Sigmoid colon (tissue), 7 donors: Measurements from ENCODE around the gene GORASP2. TPM values are rescaled to one million over a fixed set of nuclear protein-coding genes. Genes with fewer than 3 reads are reported as not detected.

Experiments used
- DNase-seq: peaks from one replicate; pipeline ENCODE4 v3.0.0-alpha.2; 2019
- H3K27ac ChIP-seq, 4 donors: fragments of 200-600 bp; sonication (generic); one replicate each; pipeline ENCODE4 v1.5.1; 2016 to 2019; ENCODE audit warnings: mild to moderate bottlenecking in 1 of 4
- H3K27me3 ChIP-seq, 3 donors: fragments of 200-600 bp; sonication (generic); one replicate each; pipeline ENCODE4 v1.5.1; 2019; ENCODE audit warnings: mild to moderate bottlenecking in 1 of 3
- H3K36me3 ChIP-seq, 4 donors: fragments of 200-600 bp; sonication (generic); one replicate each; pipeline ENCODE4 v1.5.1; 2016 to 2019
- H3K4me1 ChIP-seq, 4 donors: fragments of 200-600 bp; sonication (generic); one replicate each; pipeline ENCODE4 v1.5.1; 2017 to 2019
- H3K4me3 ChIP-seq, 4 donors: fragments of 200-600 bp; sonication (generic); one replicate each; pipeline ENCODE4 v1.5.1; 2017 to 2019; ENCODE audit warnings: mild to moderate bottlenecking in 2 of 4, moderate library complexity in 1 of 4
- H3K9me3 ChIP-seq, 4 donors: fragments of 200-600 bp in 3 of 4; sonication (generic) in 3 of 4; one replicate each; pipeline versions ENCODE4 v1.5.1 to v1.6.1; 2013 to 2019
- EP300 ChIP-seq, 4 donors: sonication (generic); formaldehyde crosslinking; IDR thresholded peaks; one replicate each; pipeline ENCODE4 v1.6.1; 2017; ENCODE audit warnings: antibody characterized with exemption in 4 of 4
- POLR2A ChIP-seq, 2 donors: fragments of 450-650 bp; IDR thresholded peaks; one replicate each; pipeline ENCODE4 v1.6.1; 2016; ENCODE audit warnings: antibody characterized with exemption in 2 of 2, mild to moderate bottlenecking in 2 of 2, moderate library complexity in 2 of 2
- POLR2AphosphoS5 ChIP-seq, 4 donors: sonication (generic); formaldehyde crosslinking; IDR thresholded peaks; one replicate each; pipeline ENCODE4 v1.6.1; 2017; ENCODE audit warnings: antibody characterized with exemption in 4 of 4
- WGBS, 2 donors: extraction: QIAGEN DNeasy Blood & Tissue Kit; methylation state at CpG; one replicate each; pipeline ENCODE4 v1.1.7; 2013; 5-methylcytosine and 5-hydroxymethylcytosine counted together
- intact Hi-C: fragments of 100-400 bp; cut with DNase I; formaldehyde crosslinking; loops from one replicate; pipeline ENCODE4 v1.15.1; 2023
- polyA plus RNA-seq, 3 donors: library from polyadenylated mRNA; stranded (reverse); fragments of 200-250 nt; gene quantifications; one replicate each; pipeline ENCODE4 v1.2.3, GENCODE V29; 2013
- total RNA-seq, 4 donors: library from RNA; depleted of rRNA; stranded (reverse); fragments of >200 nt; gene quantifications; one replicate each; pipeline ENCODE4 v1.1.0, GENCODE V29; 2016
- TF ChIP-seq, protein P1 (sequence below), 4 experiments: fragments of 450-650 bp in 3 of 4; fragments of 200-600 bp in 1 of 4; IDR thresholded peaks; one replicate each; pipeline ENCODE4 v1.5.1; 2016 to 2019; ENCODE audit warnings: antibody characterized with exemption in 4 of 4, mild to moderate bottlenecking in 3 of 4, moderate library complexity in 2 of 4
- donor health status: healthy with polysubstance abuse.
- donor health status: Bipolar disorder and iron deficiency.
- donor health status: healthy.

Gene GORASP2
- total RNA-seq (10 to 100 TPM; 32.4 to 51.4 (median 41.8) TPM), polyA plus RNA-seq (10 to 100 TPM; 41.4 to 53.8 (median 52.0) TPM)

DNA sequence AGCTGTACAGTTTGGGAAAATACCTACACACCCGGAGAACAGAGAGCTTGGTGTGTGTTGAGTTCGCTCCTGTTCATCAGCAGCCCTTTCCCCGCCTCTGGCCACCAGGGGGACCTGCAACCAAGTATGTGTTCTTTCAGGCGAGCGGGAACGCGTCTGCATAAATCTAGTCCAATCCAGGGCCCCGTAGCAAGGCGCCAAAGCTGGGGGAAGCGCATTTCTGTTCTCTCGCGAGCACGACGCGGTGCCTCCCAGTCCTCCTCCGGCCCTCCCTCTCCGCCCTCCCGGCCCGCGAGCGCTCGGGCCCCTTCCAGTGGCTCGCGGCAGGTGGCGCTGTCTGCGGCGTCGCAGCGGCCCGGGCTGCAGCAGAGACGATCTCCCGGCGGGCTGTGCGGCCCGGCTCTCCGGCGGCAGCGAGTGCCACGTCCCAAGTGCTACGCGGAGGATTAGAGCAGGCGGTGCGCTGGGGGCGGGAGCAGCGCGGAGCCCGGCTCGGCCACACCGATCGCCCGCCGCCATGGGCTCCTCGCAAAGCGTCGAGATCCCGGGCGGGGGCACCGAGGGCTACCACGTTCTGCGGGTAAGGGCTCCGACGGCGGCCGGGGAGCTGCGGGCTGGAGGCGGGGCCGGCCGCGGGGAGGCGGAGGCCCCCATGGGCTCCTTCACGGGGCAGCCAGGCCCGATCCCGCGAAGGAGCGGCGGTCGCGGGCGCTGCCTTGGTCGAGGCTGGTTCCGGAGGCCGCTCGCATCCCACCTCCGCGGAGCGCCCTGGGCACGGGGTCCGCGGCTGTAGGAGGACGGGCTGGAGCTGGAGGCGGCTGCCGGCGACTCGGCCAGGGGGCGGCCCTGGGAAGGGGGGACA lies at the start of gene GORASP2:
TSS of gene GORASP2 (plus strand) at position 430 of the 862 bp plus-strand sequence. CDS start at position 518, 88 bp downstream.
- Histone ChIP-seq H3K27me3 (no peaks in the 10 kb centered on the region), H3K9me3 (no peaks in the 10 kb centered on the region), H3K36me3 (no peaks in the 10 kb centered on the region), H3K4me1 (peaks cover 0 to 45% (median 32%) of the 10 kb centered on the region in 4 donors), H3K27ac (peak within 1 kb of the TSS; percentile 93 to 97 (median 96)), H3K4me3 (peak within 1 kb of the TSS; percentile 77 to 94 (median 84))
- intact Hi-C loops = loop anchor here (1.0 to 10.0 kb wide), 6 partner anchors 43 to 756 kb away; partner anchors contain the start of genes CYBRD1, DCAF17, DYNC1I2 and ERICH2
- 0 to 1% methylated on average over 95 of the region's 95 CpGs for WGBS, 2 donors
- peak; percentile 99 for DNase-seq
- peak; percentile 46 to 51 for TF ChIP-seq POLR2A (IDR thresholded peaks at IDR 0.05)
- TF ChIP-seq, protein P1, sequence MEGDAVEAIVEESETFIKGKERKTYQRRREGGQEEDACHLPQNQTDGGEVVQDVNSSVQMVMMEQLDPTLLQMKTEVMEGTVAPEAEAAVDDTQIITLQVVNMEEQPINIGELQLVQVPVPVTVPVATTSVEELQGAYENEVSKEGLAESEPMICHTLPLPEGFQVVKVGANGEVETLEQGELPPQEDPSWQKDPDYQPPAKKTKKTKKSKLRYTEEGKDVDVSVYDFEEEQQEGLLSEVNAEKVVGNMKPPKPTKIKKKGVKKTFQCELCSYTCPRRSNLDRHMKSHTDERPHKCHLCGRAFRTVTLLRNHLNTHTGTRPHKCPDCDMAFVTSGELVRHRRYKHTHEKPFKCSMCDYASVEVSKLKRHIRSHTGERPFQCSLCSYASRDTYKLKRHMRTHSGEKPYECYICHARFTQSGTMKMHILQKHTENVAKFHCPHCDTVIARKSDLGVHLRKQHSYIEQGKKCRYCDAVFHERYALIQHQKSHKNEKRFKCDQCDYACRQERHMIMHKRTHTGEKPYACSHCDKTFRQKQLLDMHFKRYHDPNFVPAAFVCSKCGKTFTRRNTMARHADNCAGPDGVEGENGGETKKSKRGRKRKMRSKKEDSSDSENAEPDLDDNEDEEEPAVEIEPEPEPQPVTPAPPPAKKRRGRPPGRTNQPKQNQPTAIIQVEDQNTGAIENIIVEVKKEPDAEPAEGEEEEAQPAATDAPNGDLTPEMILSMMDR (IDR thresholded peaks at IDR 0.05) = peak; percentile 89 to 94 (median 92)
- peak; percentile 66 to 92 (median 86) for TF ChIP-seq POLR2AphosphoS5 (IDR thresholded peaks at IDR 0.05)
- TF ChIP-seq EP300 (IDR thresholded peaks at IDR 0.05) = peak in 1 of 4 donors; percentile 66

DNA sequence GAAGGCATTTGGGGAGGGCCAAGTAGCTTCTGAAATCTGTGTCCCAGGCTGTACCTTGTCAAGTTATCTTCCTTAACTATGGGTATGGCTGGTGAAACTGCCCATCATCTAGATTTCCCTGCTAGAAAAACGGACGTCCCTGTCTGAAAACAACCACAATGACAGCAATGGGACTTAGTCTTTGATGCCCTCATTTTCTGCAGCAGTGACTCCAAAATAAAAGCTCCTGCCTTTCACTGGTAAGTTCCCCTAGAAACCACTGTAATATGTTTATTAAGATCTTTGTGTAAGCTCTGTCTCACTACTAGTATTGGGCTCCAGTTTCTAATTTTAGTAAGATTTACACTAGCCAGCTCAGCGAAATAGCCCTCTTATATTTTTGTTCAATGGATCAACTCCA lies 47.2 kb upstream of the GORASP2 start:
- Histone ChIP-seq H3K4me3 (no peak overlapping the region), H3K27ac (no peak overlapping the region), H3K9me3 (no peaks in the 10 kb centered on the region), H3K27me3 (no peaks in the 10 kb centered on the region), H3K4me1 (no peaks in the 10 kb centered on the region), H3K36me3 (no peaks in the 10 kb centered on the region)
- no peak for DNase-seq
- no peak for TF ChIP-seq POLR2AphosphoS5 (IDR thresholded peaks at IDR 0.05)
- no peak for TF ChIP-seq POLR2A (IDR thresholded peaks at IDR 0.05)
- TF ChIP-seq, protein P1 (IDR thresholded peaks at IDR 0.05) = no peak
- TF ChIP-seq EP300 (IDR thresholded peaks at IDR 0.05) = no peak
- WGBS, 2 donors = 55 to 64% methylated on average over 3 of the region's 3 CpGs
- intact Hi-C loops = no loop called here

DNA sequence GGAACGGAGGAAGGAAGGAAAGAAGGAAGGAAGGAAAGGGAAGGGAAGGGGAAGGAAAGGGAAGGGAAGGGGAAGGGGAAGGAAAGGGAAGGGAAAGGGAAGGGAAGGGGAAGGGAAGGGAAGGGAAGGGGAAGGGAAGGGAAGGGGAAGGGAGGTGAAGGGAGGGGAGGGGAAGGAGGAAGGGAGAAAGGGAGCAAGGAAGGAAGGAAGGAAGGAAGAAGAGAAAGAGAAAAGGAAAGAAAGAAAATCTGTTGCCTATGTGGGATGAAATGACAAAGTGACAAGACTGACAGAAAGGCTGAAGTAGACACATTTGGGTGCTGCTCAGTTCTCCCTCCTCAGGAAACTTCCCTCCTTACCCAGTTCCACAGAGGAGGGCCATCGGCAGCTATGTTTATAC lies 46.3 kb upstream of the GORASP2 start:
- no peaks in the 10 kb centered on the region for H3K36me3 ChIP-seq
- no peaks in the 10 kb centered on the region for H3K4me1 ChIP-seq
- H3K4me3 ChIP-seq = no peak overlapping the region
- H3K27me3 ChIP-seq = no peaks in the 10 kb centered on the region
- WGBS, 2 donors = 87 to 90% methylated on average over 2 of the region's 2 CpGs
- intact Hi-C loops = no loop called here
- DNase-seq = no peak
- TF ChIP-seq EP300 (IDR thresholded peaks at IDR 0.05) = no peak
- TF ChIP-seq POLR2AphosphoS5 (IDR thresholded peaks at IDR 0.05) = no peak
- no peak for TF ChIP-seq POLR2A (IDR thresholded peaks at IDR 0.05)
- TF ChIP-seq, protein P1 (IDR thresholded peaks at IDR 0.05) = no peak
- no peaks in the 10 kb centered on the region for H3K9me3 ChIP-seq
- no peak overlapping the region for H3K27ac ChIP-seq

DNA sequence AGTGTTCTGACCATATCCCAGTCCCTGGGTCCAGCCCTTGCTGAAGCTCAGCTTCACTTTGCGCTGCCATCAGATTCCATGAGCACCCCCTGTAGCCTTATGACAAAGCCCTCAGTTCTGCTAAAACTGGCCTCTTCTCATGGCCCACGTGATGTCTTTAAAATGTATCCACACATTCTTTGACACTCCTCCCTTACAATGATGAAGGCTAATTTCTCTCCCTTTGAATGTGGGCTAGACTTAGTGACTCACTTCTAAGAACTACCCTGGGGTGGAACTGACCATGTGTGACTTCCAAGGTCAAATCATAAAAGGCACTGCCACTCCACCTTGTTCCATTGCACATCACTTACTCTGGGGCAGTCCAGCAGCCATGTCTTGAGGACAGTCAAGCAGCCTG lies 45.4 kb upstream of the GORASP2 start:
- 87 to 89% methylated on average over 2 of the region's 2 CpGs for WGBS, 2 donors
- H3K36me3 ChIP-seq = no peaks in the 10 kb centered on the region

More for the DNA sequence above, 45.4 kb upstream of the GORASP2 start:
- Histone ChIP-seq H3K9me3 (no peaks in the 10 kb centered on the region), H3K4me3 (no peak overlapping the region), H3K4me1 (no peaks in the 10 kb centered on the region), H3K27me3 (no peaks in the 10 kb centered on the region), H3K27ac (no peak overlapping the region)
- DNase-seq = no peak
- TF ChIP-seq, protein P1 (IDR thresholded peaks at IDR 0.05) = no peak
- TF ChIP-seq POLR2A (IDR thresholded peaks at IDR 0.05) (no peak), POLR2AphosphoS5 (IDR thresholded peaks at IDR 0.05) (no peak), EP300 (IDR thresholded peaks at IDR 0.05) (no peak)
- intact Hi-C loops = no loop called here
